PC-3 (cell line): ENCODE data around the gene PPM1E. TPM values are rescaled to one million over a fixed set of nuclear protein-coding genes. Genes with fewer than 3 reads are reported as not detected.

ENCODE experiments used
- ATAC-seq: fragments of 200-7000 bp; cut with Tn5 transposase; 2 replicates; pipeline ENCODE4 v1.9.1; 2020; ENCODE audit warnings: mild to moderate bottlenecking, moderate library complexity
- BruUV-seq: library from RNA; stranded (reverse); fragments of 400-500 nt; replicated peaks from 2 replicates; lab custom pipeline; 2021; lab: Mats Ljungman, UMichigan
- CTCF ChIA-PET: fragments of 300-600 bp; sonication (Branson Sonifier 250); formaldehyde crosslinking; loops from one replicate; lab custom pipeline; 2022; ENCODE audit warnings: antibody characterized with exemption; lab: Charles Lee
- POLR2A ChIA-PET: fragments of 300-600 bp; sonication (Branson Sonifier 250); formaldehyde crosslinking; loops from one replicate; lab custom pipeline; 2022; ENCODE audit warnings: antibody characterized with exemption; ENCODE audit not compliant: unreplicated experiment; lab: Charles Lee
- DNase-seq: peaks from one replicate; pipeline ENCODE4 v3.0.0-alpha.2; 2015
- H2AFZ ChIP-seq: fragments of 300-600 bp; sonication (generic); 2 replicates; pipeline ENCODE4 v1.6.0; 2016; ENCODE audit warnings: antibody characterized with exemption, low read length
- H3F3A ChIP-seq: fragments of 300-600 bp; sonication (generic); one replicate; pipeline ENCODE4 v1.6.0; 2017; ENCODE audit warnings: antibody characterized with exemption, low read length, control low read depth, mild to moderate bottlenecking; ENCODE audit not compliant: unreplicated experiment
- H3K27ac ChIP-seq: fragments of 300-600 bp; sonication (generic); 2 replicates; pipeline ENCODE4 v1.5.1; 2016; ENCODE audit warnings: mild to moderate bottlenecking, low read length
- H3K27me3 ChIP-seq: fragments of 300-600 bp; sonication (generic); 2 replicates; pipeline ENCODE4 v1.6.1; 2016; ENCODE audit warnings: low read length, mixed read lengths
- H3K36me3 ChIP-seq: fragments of 300-600 bp; sonication (generic); 2 replicates; pipeline ENCODE4 v1.6.1; 2016; ENCODE audit warnings: low read depth, mixed run types, low read length, mixed read lengths
- H3K4me1 ChIP-seq: fragments of 300-600 bp; sonication (generic); 2 replicates; pipeline ENCODE4 v1.5.1; 2016; ENCODE audit warnings: low read length; ENCODE audit not compliant: insufficient read depth
- H3K4me2 ChIP-seq: fragments of 300-600 bp; sonication (generic); 2 replicates; pipeline ENCODE4 v1.6.0; 2016; ENCODE audit warnings: low read length
- H3K4me3 ChIP-seq: fragments of 300-600 bp; sonication (generic); 2 replicates; pipeline ENCODE4 v1.5.1; 2016; ENCODE audit warnings: mild to moderate bottlenecking, low read length, mixed read lengths
- H3K79me2 ChIP-seq: fragments of 300-600 bp; sonication (generic); 2 replicates; pipeline ENCODE4 v1.6.1; 2017; ENCODE audit warnings: low read length, mixed read lengths
- H3K9ac ChIP-seq: fragments of 300-600 bp; sonication (generic); 2 replicates; pipeline ENCODE4 v1.6.0; 2016; ENCODE audit warnings: mild to moderate bottlenecking, low read length
- H3K9me2 ChIP-seq: fragments of 300-600 bp; sonication (generic); replicated peaks from 2 replicates; pipeline ENCODE4 v1.6.1; 2016; ENCODE audit warnings: mixed run types, low read length, mixed read lengths
- H3K9me3 ChIP-seq: fragments of 300-600 bp; sonication (generic); 2 replicates; pipeline ENCODE4 v1.6.1; 2016; ENCODE audit warnings: low read length, mixed read lengths
- H4K20me1 ChIP-seq: fragments of 300-600 bp; sonication (generic); 2 replicates; pipeline ENCODE4 v1.6.1; 2016; ENCODE audit warnings: low read length, mixed read lengths
- CTCF ChIP-seq: fragments of 300-600 bp; sonication (generic); conservative IDR thresholded peaks from 2 replicates; pipeline ENCODE4 v1.5.1; 2017; ENCODE audit warnings: antibody characterized with exemption, low read depth, mild to moderate bottlenecking, low read length
- EZH2 ChIP-seq: fragments of 300-600 bp; sonication (generic); IDR thresholded peaks from one replicate; pipeline ENCODE4 v1.6.1; 2017; ENCODE audit warnings: antibody characterized with exemption, mild to moderate bottlenecking, low read length; ENCODE audit not compliant: unreplicated experiment
- EZH2phosphoT487 ChIP-seq: fragments of 300-600 bp; sonication (generic); IDR thresholded peaks from 2 replicates; pipeline ENCODE4 v1.6.1; 2018; ENCODE audit warnings: mild to moderate bottlenecking, antibody characterized with exemption, low read length, borderline replicate concordance
- intact Hi-C: fragments of 100-400 bp; cut with micrococcal nuclease; formaldehyde crosslinking; loops from 2 replicates; pipeline ENCODE4 v1.9.0; 2023
- total RNA-seq: library from RNA; depleted of rRNA; stranded (reverse); fragments of >200 nt; gene quantifications from 2 replicates; pipeline ENCODE4 v1.2.3, GENCODE V29; 2014

The PPM1E gene
- total RNA-seq, 1 experiment from 2014 or later, result not detected

DNA sequence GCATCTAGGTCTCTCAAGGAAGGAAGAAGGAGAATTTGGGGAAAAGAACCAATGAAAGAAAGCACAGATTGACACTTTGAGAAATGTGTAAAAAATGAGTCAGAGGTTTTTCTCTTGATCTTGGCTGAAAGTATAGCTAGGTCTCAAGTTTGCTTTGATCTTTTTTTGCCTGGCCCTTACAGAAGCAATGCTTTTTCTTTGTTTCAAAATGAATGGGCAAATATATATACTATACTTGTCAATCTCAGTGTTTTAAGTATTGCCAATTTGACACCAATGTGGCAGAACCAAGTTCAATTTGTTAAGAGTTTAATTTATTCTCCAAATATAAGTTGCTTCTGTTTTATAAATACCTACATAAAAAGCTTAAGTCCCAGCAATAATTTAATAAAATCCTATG is 119.6 kb downstream of the PPM1E start:
- peaks cover 56% of the 10 kb centered on the region for H3K27me3 ChIP-seq
- H3K36me3 ChIP-seq, result no peaks in the 10 kb centered on the region
- H3K4me1 ChIP-seq, result no peaks in the 10 kb centered on the region
- H3K79me2 ChIP-seq, result no peaks in the 10 kb centered on the region
- no peak overlapping the region for H3K4me3 ChIP-seq
- no peaks in the 10 kb centered on the region for H3K9me3 ChIP-seq
- TF ChIP-seq EZH2phosphoT487 (no peak), CTCF (no peak), EZH2 (no peak)
- H3K9ac ChIP-seq, result no peak overlapping the region
- no peak for ATAC-seq
- POLR2A ChIA-PET, result no interaction called here
- no peak overlapping the region for H3K27ac ChIP-seq
- no peaks in the 10 kb centered on the region for H4K20me1 ChIP-seq
- H3K9me2 ChIP-seq, result no peaks in the 10 kb centered on the region
- intact Hi-C loops, result no loop called here
- H3F3A ChIP-seq, result no peaks in the 10 kb centered on the region
- no TSS peak for BruUV-seq
- CTCF ChIA-PET, result no interaction called here
- H3K4me2 ChIP-seq, result no peak overlapping the region
- no peak overlapping the region for H2AFZ ChIP-seq
- no peak for DNase-seq

GRCh38 chr17:58884161-58884560 is 128.5 kb downstream of the PPM1E start:
- Histone ChIP-seq H3K27ac (no peak overlapping the region), H3K4me1 (no peaks in the 10 kb centered on the region), H3K27me3 (peaks cover 74% of the 10 kb centered on the region), H3K9ac (no peak overlapping the region), H3F3A (no peaks in the 10 kb centered on the region), H3K4me3 (no peak overlapping the region), H3K4me2 (no peak overlapping the region), H3K79me2 (no peaks in the 10 kb centered on the region), H3K36me3 (no peaks in the 10 kb centered on the region), H3K9me3 (no peaks in the 10 kb centered on the region), H4K20me1 (no peaks in the 10 kb centered on the region), H3K9me2 (0 out of 2 replicates have a peak, but pooled peaks cover 3% of the 10 kb centered on the region), H2AFZ (no peak overlapping the region)
- no TSS peak for BruUV-seq
- DNase-seq (no peak), ATAC-seq (no peak)
- intact Hi-C loops, result no loop called here
- ChIA-PET POLR2A (no interaction called here), CTCF (no interaction called here)
- TF ChIP-seq EZH2 (no peak), CTCF (no peak), EZH2phosphoT487 (no peak)

- intact Hi-C loops, result no loop called here
- POLR2A ChIA-PET, result no interaction called here
- CTCF ChIA-PET, result no interaction called here
- Histone ChIP-seq H3K9me3 (no peaks in the 10 kb centered on the region), H3K4me2 (no peak overlapping the region), H3K4me1 (no peaks in the 10 kb centered on the region), H3K36me3 (no peaks in the 10 kb centered on the region), H3K27me3 (peaks cover 73% of the 10 kb centered on the region), H3K9ac (no peak overlapping the region), H4K20me1 (no peaks in the 10 kb centered on the region), H3F3A (no peaks in the 10 kb centered on the region), H3K4me3 (no peak overlapping the region), H3K79me2 (no peaks in the 10 kb centered on the region), H3K9me2 (0 out of 2 replicates have a peak, but pooled peaks cover 3% of the 10 kb centered on the region), H2AFZ (no peak overlapping the region), H3K27ac (no peak overlapping the region)
- no TSS peak for BruUV-seq
- ATAC-seq (no peak), DNase-seq (no peak)
- no peak for TF ChIP-seq EZH2phosphoT487
- no peak for TF ChIP-seq EZH2
- no peak for TF ChIP-seq CTCF
Observed at GRCh38 chr17:58886514-58886913, 130.9 kb downstream of the PPM1E start.
